Hematopoietic multipotent progenitor cell treated with erythropoietin and hydrocortisone succinate and interleukin-3 and kit ligand, for 15 days (in vitro differentiated cells): ENCODE results near the gene MET.
"Not testable (repeated sequence)": the region's sequence is repeated elsewhere in the genome, so short reads cannot be mapped to it uniquely, and the experiment has no call there.

Source experiments
- DNase-seq: peaks from one replicate; pipeline ENCODE4 v3.0.0-alpha.2; 2015; ENCODE audit warnings: low spot score

The MET gene

GRCh38 chr7:116671681-116672595, at the start of gene MET:
Gene MET, plus strand, starts transcription at chr7:116672196. Its CDS starts 26,889 bp downstream, at chr7:116699085.
- DNase-seq = no peak

- no peak for DNase-seq
Observed at GRCh38 chr7:116626886-116627285, 45.1 kb upstream of the MET start.

GRCh38 chr7:116629051-116629463, 42.9 kb upstream of the MET start:
- DNase-seq = no peak

GRCh38 chr7:116630357-116630756, 41.6 kb upstream of the MET start:
- DNase-seq = no peak

GRCh38 chr7:116630932-116631671, 40.9 kb upstream of the MET start:
- DNase-seq = no peak

DNA sequence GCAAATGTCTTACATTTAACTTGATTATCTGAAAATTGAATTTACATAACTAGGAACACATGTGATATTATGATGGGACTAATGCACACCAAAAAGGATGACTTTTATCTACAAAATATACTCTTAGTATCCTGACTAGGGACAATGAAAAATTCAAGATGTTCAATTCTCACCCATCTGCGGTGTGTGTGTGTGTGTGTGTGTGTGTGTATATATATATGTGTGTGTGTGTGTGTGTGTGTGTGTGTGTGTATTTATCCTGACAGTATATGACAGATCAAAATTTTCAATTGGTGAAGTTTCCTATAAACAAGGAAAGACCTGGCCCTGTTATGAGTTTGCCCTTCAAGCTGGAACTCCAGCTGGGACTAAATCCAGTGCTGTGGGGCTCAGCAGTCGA, 40.3 kb upstream of the MET start:
- DNase-seq = no peak

GRCh38 chr7:116632384-116632783, 39.6 kb upstream of the MET start:
- DNase-seq = no peak

GRCh38 chr7:116633131-116633988, 38.6 kb upstream of the MET start:
- DNase-seq = no peak

DNA sequence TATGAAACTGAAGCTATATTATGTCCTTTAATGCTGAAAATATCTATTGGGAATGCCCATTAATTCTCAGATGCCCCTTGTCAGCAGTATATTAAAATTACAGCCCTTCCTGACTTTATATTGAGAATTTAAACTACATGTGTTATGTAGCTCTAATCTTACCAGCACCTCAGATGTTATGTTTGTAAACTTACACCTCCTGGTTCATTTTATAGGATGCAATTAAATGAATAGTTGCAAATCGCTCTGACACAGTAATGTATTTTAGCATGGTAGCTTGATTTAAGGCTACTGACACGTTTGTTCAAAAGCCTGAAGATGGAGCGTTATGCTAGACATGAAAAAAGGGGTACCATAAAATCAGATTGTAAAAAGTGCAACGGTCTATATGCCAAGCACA, 35.0 kb upstream of the MET start:
- DNase-seq = no peak

DNA sequence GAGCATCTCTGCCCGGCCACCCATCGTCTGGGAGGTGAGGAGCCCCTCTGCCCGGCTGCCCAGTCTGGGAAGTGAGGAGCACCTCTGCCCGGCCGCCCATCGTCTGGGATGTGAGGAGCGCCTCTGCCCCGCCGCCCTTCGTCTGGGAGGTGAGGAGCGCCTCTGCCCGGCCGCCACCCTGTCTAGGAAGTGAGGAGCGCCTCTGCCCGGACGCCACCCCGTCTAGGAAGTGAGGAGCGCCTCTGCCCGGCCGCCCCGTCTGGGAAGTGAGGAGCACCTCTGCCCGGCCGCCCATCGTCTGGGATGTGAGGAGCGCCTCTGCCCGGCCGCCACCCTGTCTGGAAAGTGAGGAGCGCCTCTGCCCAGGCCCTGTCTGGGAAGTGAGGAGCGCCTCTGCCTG, 33.4 kb upstream of the MET start:
- DNase-seq = not testable (repeated sequence)

- DNase-seq = no peak
Observed at GRCh38 chr7:116641551-116642153, 30.3 kb upstream of the MET start.

GRCh38 chr7:116643148-116643547, 28.8 kb upstream of the MET start:
- DNase-seq = not testable (repeated sequence)

- DNase-seq = no peak
Observed at GRCh38 chr7:116644628-116645027, 27.4 kb upstream of the MET start.

DNA sequence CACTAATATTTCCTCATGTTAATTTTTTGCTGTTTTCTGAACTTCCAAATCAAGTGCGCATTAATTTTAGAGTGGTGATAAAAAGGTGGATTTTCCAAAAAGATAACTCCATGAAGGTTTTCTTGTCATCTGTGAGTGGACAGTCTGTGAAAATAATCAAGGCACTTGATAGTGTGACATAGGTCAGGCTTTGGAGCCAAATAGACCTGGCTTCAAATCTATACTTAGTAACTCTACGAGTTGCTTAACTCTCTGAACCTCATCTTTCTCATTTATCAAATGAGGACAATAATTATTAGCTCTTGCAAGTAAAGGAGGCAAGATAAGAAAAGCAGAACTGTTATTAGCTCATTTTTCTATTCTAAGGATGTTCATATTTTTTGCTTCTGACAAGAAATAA, 24.7 kb upstream of the MET start:
- DNase-seq = no peak

GRCh38 chr7:116647861-116648260, 24.1 kb upstream of the MET start:
- no peak for DNase-seq

- DNase-seq = no peak
Observed at GRCh38 chr7:116650436-116650835, 21.6 kb upstream of the MET start.

- no peak for DNase-seq
Observed at GRCh38 chr7:116652793-116653192, 19.2 kb upstream of the MET start.

GRCh38 chr7:116653204-116653603, 18.8 kb upstream of the MET start:
- DNase-seq = no peak

- no peak for DNase-seq
Observed at GRCh38 chr7:116653646-116654045, 18.4 kb upstream of the MET start.

- DNase-seq = not testable (repeated sequence)
Observed at GRCh38 chr7:116659248-116659647, 12.7 kb upstream of the MET start.

- no peak for DNase-seq
Observed at GRCh38 chr7:116661865-116662264, 10.1 kb upstream of the MET start.

DNA sequence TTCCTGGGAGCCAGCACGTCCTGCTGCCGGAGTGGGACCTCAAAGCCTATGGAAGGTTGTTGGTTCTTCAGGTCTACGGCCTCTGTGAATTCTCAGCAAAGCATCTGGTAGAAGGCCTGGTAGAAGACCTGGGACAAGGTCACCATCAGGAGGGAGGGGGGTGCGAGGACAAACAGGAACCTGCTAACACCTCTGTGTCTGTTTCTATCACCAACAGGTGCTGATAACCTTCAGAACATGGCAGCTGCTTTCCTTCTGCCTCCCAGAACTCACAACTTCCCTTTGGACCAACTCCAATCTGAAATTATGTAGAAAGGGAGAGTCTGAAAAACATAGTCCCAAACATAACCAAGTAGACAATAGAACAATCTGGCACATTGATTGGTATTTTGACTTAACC, 8.3 kb upstream of the MET start:
- no peak for DNase-seq
